Calu3 (cell line): ENCODE data around the gene PCLO. TPM values are rescaled to one million over a fixed set of nuclear protein-coding genes. Genes with fewer than 3 reads are reported as not detected.

Source experiments
- BruUV-seq: library from RNA; stranded (reverse); fragments of 400-500 nt; replicated peaks from 2 replicates; lab custom pipeline; 2021; lab: Mats Ljungman, UMichigan
- CTCF ChIA-PET: fragments of 300-600 bp; sonication (Branson Sonifier 250); formaldehyde crosslinking; loops from one replicate; lab custom pipeline; 2022; ENCODE audit warnings: antibody characterized with exemption; lab: Charles Lee
- DNase-seq: peaks from one replicate; pipeline ENCODE4 v3.0.0; 2022
- H3K27ac Mint-ChIP-seq: one replicate; pipeline ENCODE4 v1.8.0; 2022; ENCODE audit warnings: mixed read lengths; ENCODE audit not compliant: unreplicated experiment
- H3K27me3 Mint-ChIP-seq: one replicate; pipeline ENCODE4 v1.8.0; 2022; ENCODE audit warnings: mixed read lengths; ENCODE audit not compliant: unreplicated experiment
- H3K36me3 Mint-ChIP-seq: one replicate; pipeline ENCODE4 v1.8.0; 2022; ENCODE audit warnings: mild to moderate bottlenecking, moderate library complexity, mixed read lengths; ENCODE audit not compliant: insufficient read depth, unreplicated experiment
- H3K4me1 Mint-ChIP-seq: one replicate; pipeline ENCODE4 v1.8.0; 2022; ENCODE audit warnings: mild to moderate bottlenecking, low read depth, mixed read lengths; ENCODE audit not compliant: unreplicated experiment
- H3K4me3 Mint-ChIP-seq: one replicate; pipeline ENCODE4 v1.8.0; 2022; ENCODE audit warnings: mild to moderate bottlenecking, low read depth, moderate library complexity, mixed read lengths; ENCODE audit not compliant: unreplicated experiment
- H3K9me3 Mint-ChIP-seq: one replicate; pipeline ENCODE4 v1.8.0; 2022; ENCODE audit warnings: low read depth, mixed read lengths; ENCODE audit not compliant: unreplicated experiment
- intact Hi-C: fragments of 100-400 bp; cut with micrococcal nuclease; formaldehyde crosslinking; loops from one replicate; pipeline ENCODE4 v1.10.0; 2022; ENCODE audit not compliant: unreplicated experiment
- total RNA-seq: library from RNA; stranded (reverse); gene quantifications from 2 replicates; pipeline ENCODE4 v1.2.3, GENCODE V29; 2022
- TF ChIP-seq, protein P1 (sequence below): fragments of 200-600 bp; IDR thresholded peaks from one replicate; pipeline ENCODE4 v1.8.0; 2022; ENCODE audit warnings: antibody characterized with exemption; ENCODE audit not compliant: unreplicated experiment

PCLO gene
- total RNA-seq, 1 experiment from 2014 or later = 9.1 TPM

- BruUV-seq = no TSS peak
- Mint-ChIP-seq H3K4me3 (no peak overlapping the region), H3K27ac (no peak overlapping the region), H3K27me3 (no peaks in the 10 kb centered on the region), H3K4me1 (no peaks in the 10 kb centered on the region), H3K9me3 (no peaks in the 10 kb centered on the region), H3K36me3 (peaks cover 4% of the 10 kb centered on the region)
- CTCF ChIA-PET = no interaction called here
- DNase-seq = no peak
- intact Hi-C loops = no loop called here
- TF ChIP-seq, protein P1, sequence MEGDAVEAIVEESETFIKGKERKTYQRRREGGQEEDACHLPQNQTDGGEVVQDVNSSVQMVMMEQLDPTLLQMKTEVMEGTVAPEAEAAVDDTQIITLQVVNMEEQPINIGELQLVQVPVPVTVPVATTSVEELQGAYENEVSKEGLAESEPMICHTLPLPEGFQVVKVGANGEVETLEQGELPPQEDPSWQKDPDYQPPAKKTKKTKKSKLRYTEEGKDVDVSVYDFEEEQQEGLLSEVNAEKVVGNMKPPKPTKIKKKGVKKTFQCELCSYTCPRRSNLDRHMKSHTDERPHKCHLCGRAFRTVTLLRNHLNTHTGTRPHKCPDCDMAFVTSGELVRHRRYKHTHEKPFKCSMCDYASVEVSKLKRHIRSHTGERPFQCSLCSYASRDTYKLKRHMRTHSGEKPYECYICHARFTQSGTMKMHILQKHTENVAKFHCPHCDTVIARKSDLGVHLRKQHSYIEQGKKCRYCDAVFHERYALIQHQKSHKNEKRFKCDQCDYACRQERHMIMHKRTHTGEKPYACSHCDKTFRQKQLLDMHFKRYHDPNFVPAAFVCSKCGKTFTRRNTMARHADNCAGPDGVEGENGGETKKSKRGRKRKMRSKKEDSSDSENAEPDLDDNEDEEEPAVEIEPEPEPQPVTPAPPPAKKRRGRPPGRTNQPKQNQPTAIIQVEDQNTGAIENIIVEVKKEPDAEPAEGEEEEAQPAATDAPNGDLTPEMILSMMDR = no peak
These were observed 12.4 kb downstream of the PCLO start for GRCh38 chr7:83150310-83150709.

DNA sequence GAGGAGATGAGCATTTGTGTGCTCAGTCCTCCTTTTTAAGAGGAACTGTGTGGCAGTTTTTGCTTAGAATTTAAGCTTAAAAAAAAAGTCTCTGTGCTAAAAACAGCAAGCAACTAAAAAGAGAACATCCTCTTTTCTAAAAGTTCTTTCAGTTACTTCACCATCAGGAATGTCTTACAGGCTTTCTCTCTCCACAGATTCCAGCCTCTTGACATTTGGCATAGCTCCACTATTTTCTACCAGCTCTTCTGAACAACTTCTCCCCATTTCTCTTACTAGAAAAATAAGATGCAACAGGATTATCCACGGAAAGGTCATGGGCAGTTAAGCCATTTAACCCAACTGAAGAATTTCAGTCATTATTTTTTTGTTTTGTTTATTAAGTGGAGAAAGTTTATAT is 13.2 kb downstream of the PCLO start:
- Mint-ChIP-seq H3K4me1 (no peaks in the 10 kb centered on the region), H3K36me3 (no peaks in the 10 kb centered on the region), H3K4me3 (no peak overlapping the region), H3K9me3 (no peaks in the 10 kb centered on the region), H3K27me3 (no peaks in the 10 kb centered on the region), H3K27ac (no peak overlapping the region)
- TF ChIP-seq, protein P1 = no peak
- CTCF ChIA-PET = no interaction called here
- intact Hi-C loops = no loop called here
- DNase-seq = no peak
- BruUV-seq = no TSS peak

DNA sequence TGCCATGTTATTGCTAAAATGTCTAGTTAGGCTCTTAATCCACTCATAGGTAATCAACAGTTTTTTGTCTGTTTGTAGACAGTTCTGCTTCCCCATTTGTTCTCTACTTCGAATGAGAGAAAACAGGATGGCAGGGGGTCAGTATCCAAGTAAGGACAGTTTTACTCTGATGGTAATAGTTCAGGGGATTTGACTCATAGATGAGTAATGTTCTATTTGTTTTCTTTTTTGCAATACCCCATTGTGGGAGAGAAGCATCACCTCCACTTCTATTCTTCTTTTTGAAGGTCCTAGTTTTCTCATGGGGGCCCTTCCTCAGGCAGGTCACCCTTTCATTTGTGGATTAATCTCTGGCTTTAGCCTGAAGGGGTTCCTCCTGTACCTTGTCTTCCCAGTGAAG is 13.9 kb downstream of the PCLO start:
- no TSS peak for BruUV-seq
- H3K9me3 Mint-ChIP-seq = no peaks in the 10 kb centered on the region
- H3K4me1 Mint-ChIP-seq = no peaks in the 10 kb centered on the region
- CTCF ChIA-PET = no interaction called here
- H3K27ac Mint-ChIP-seq = no peak overlapping the region
- intact Hi-C loops = no loop called here
- TF ChIP-seq, protein P1 = no peak
- H3K27me3 Mint-ChIP-seq = no peaks in the 10 kb centered on the region
- no peak for DNase-seq
- no peaks in the 10 kb centered on the region for H3K36me3 Mint-ChIP-seq
- no peak overlapping the region for H3K4me3 Mint-ChIP-seq

GRCh38 chr7:83143107-83143506 is 19.6 kb downstream of the PCLO start:
- no peak for DNase-seq
- no TSS peak for BruUV-seq
- Mint-ChIP-seq H3K36me3 (no peaks in the 10 kb centered on the region), H3K27ac (no peak overlapping the region), H3K9me3 (no peaks in the 10 kb centered on the region), H3K4me1 (no peaks in the 10 kb centered on the region), H3K27me3 (no peaks in the 10 kb centered on the region), H3K4me3 (no peak overlapping the region)
- intact Hi-C loops = no loop called here
- TF ChIP-seq, protein P1 = no peak
- CTCF ChIA-PET = no interaction called here

GRCh38 chr7:83142365-83142764 is 20.3 kb downstream of the PCLO start:
- intact Hi-C loops = no loop called here
- DNase-seq = no peak
- Mint-ChIP-seq H3K27ac (no peak overlapping the region), H3K36me3 (no peaks in the 10 kb centered on the region), H3K4me3 (no peak overlapping the region), H3K27me3 (no peaks in the 10 kb centered on the region), H3K9me3 (no peaks in the 10 kb centered on the region), H3K4me1 (no peaks in the 10 kb centered on the region)
- TF ChIP-seq, protein P1 = no peak
- no TSS peak for BruUV-seq
- CTCF ChIA-PET = no interaction called here
